Glomerular endothelial cell (primary cell): ENCODE results near the gene NOMO2. TPM values are rescaled to one million over a fixed set of nuclear protein-coding genes. Genes with fewer than 3 reads are reported as not detected.

ENCODE experiments used
- total RNA-seq: library from RNA; depleted of rRNA; stranded (reverse); fragments of >200 nt; gene quantifications from 2 replicates; pipeline ENCODE4 v1.2.3, GENCODE V29; 2015

The NOMO2 gene
- total RNA-seq, 1 donor from 2014 or later: 248 TPM

Other genes with a start within 250 kb of the NOMO2 start
- gene NPIPA8, start 225.4 kb downstream of the NOMO2 start, total RNA-seq: not detected in 2 replicates
- gene RPS15A, start 228.2 kb upstream of the NOMO2 start, total RNA-seq: 1,285 and 2,756 TPM in 2 replicates
- 158 and 160 TPM in 2 replicates for gene ARL6IP1, start 239.5 kb upstream of the NOMO2 start, total RNA-seq